Kidney epithelial cell (primary cell): ENCODE measurements around the gene FSHB. TPM values are rescaled to one million over a fixed set of nuclear protein-coding genes. Genes with fewer than 3 reads are reported as not detected.

Experiments used
- DNase-seq: peaks from one replicate; pipeline ENCODE4 v3.0.0-alpha.2; 2010; ENCODE audit warnings: low read depth
- H3K27me3 ChIP-seq: 2 replicates; pipeline ENCODE4 v1.6.0; 2011; ENCODE audit warnings: low read length; ENCODE audit not compliant: control insufficient read depth, insufficient read depth
- H3K36me3 ChIP-seq: 2 replicates; pipeline ENCODE4 v1.5.1; 2011; ENCODE audit warnings: low read length; ENCODE audit not compliant: control insufficient read depth, insufficient read depth
- H3K4me3 ChIP-seq: 2 replicates; pipeline ENCODE4 v1.5.1; 2011; ENCODE audit warnings: low read depth, mild to moderate bottlenecking, control low read depth, low read length
- CTCF ChIP-seq: IDR thresholded peaks from 2 replicates; pipeline ENCODE4 v1.5.1; 2011; ENCODE audit warnings: mild to moderate bottlenecking, moderate library complexity, low read length, control low read depth, inconsistent platforms; ENCODE audit not compliant: insufficient read depth, poor library complexity, severe bottlenecking
- total RNA-seq: library from RNA; depleted of rRNA; stranded (reverse); fragments of >200 nt; gene quantifications from 2 replicates; pipeline ENCODE4 v1.2.3, GENCODE V29; 2015

FSHB gene
- total RNA-seq, 1 donor from 2014 or later, result not detected

- Histone ChIP-seq H3K27me3 (no peaks in the 10 kb centered on the region), H3K36me3 (no peaks in the 10 kb centered on the region), H3K4me3 (no peak overlapping the region)
- no peak for TF ChIP-seq CTCF
- DNase-seq, result no peak
Measured at GRCh38 chr11:30228323-30228884, 2.4 kb upstream of the FSHB start.

GRCh38 chr11:30239025-30239424 lies 8.2 kb downstream of the FSHB start:
- Histone ChIP-seq H3K27me3 (no peaks in the 10 kb centered on the region), H3K4me3 (no peak overlapping the region), H3K36me3 (no peaks in the 10 kb centered on the region)
- no peak for TF ChIP-seq CTCF
- no peak for DNase-seq

GRCh38 chr11:30244265-30244664 lies 13.5 kb downstream of the FSHB start:
- H3K36me3 ChIP-seq, result no peaks in the 10 kb centered on the region
- H3K4me3 ChIP-seq, result no peak overlapping the region
- no peaks in the 10 kb centered on the region for H3K27me3 ChIP-seq
- peak; percentile 41 for DNase-seq
- TF ChIP-seq CTCF, result no peak

GRCh38 chr11:30245621-30246020 lies 14.8 kb downstream of the FSHB start:
- no peaks in the 10 kb centered on the region for H3K27me3 ChIP-seq
- DNase-seq, result no peak
- no peak overlapping the region for H3K4me3 ChIP-seq
- H3K36me3 ChIP-seq, result no peaks in the 10 kb centered on the region
- TF ChIP-seq CTCF, result no peak

- TF ChIP-seq CTCF, result no peak
Measured at GRCh38 chr11:30254307-30255298, 23.8 kb downstream of the FSHB start.

More at GRCh38 chr11:30254307-30255298, 23.8 kb downstream of the FSHB start:
- Histone ChIP-seq H3K36me3 (no peaks in the 10 kb centered on the region), H3K4me3 (no peak overlapping the region), H3K27me3 (no peaks in the 10 kb centered on the region)
- DNase-seq, result no peak
